Astrocyte (in vitro differentiated cells and primary cell): ENCODE data around the gene ATP1A2. TPM values are rescaled to one million over a fixed set of nuclear protein-coding genes. Genes with fewer than 3 reads are reported as not detected.

ENCODE experiments used
- DNase-seq: peaks from one replicate; pipeline ENCODE4 v3.0.0-alpha.2; 2010; ENCODE audit warnings: low read depth
- FAIRE-seq: peaks from 2 replicates; lab custom pipeline; 2011; peaks lifted over from hg19 to GRCh38; lab: Jason Lieb, UNC
- H2AFZ ChIP-seq: 2 replicates; pipeline ENCODE4 v1.6.0; 2012; ENCODE audit warnings: low read depth, low read length, inconsistent platforms
- H3K27ac ChIP-seq: 2 replicates; pipeline ENCODE4 v1.5.1; 2011; ENCODE audit warnings: low read depth, low read length, inconsistent platforms
- H3K27me3 ChIP-seq: 2 replicates; pipeline ENCODE4 v1.6.0; 2011; ENCODE audit warnings: low read length, inconsistent platforms; ENCODE audit not compliant: insufficient read depth
- H3K36me3 ChIP-seq: 2 replicates; pipeline ENCODE4 v1.5.1; 2011; ENCODE audit warnings: low read length, inconsistent platforms; ENCODE audit not compliant: insufficient read depth
- H3K4me1 ChIP-seq: 2 replicates; pipeline ENCODE4 v1.5.1; 2011; ENCODE audit warnings: low read length, inconsistent platforms; ENCODE audit not compliant: insufficient read depth
- H3K4me2 ChIP-seq: 2 replicates; pipeline ENCODE4 v1.6.0; 2012; ENCODE audit warnings: low read length, inconsistent platforms
- H3K4me3 ChIP-seq: 2 replicates; pipeline ENCODE4 v1.5.1; 2011; ENCODE audit warnings: low read depth, mild to moderate bottlenecking, low read length, inconsistent platforms; ENCODE audit not compliant: insufficient read depth
- H3K79me2 ChIP-seq: 2 replicates; pipeline ENCODE4 v1.6.0; 2012; ENCODE audit warnings: mild to moderate bottlenecking, low read length, inconsistent platforms; ENCODE audit not compliant: insufficient read depth
- H3K9ac ChIP-seq: 2 replicates; pipeline ENCODE4 v1.6.0; 2012; ENCODE audit warnings: mild to moderate bottlenecking, low read length, inconsistent platforms
- H3K9me3 ChIP-seq: 2 replicates; pipeline ENCODE4 v1.5.1; 2012; ENCODE audit warnings: low read depth, mild to moderate bottlenecking, low read length, inconsistent platforms; ENCODE audit not compliant: insufficient read depth
- H4K20me1 ChIP-seq: 2 replicates; pipeline ENCODE4 v1.6.0; 2012; ENCODE audit warnings: low read length, inconsistent platforms; ENCODE audit not compliant: insufficient read depth
- H3K27ac Mint-ChIP-seq: one replicate; pipeline ENCODE4 v1.8.0; 2021; ENCODE audit warnings: mild to moderate bottlenecking, mixed read lengths; ENCODE audit not compliant: unreplicated experiment
- H3K27me3 Mint-ChIP-seq: one replicate; pipeline ENCODE4 v1.8.0; 2021; ENCODE audit warnings: low read depth, mixed read lengths; ENCODE audit not compliant: unreplicated experiment
- H3K36me3 Mint-ChIP-seq: one replicate; pipeline ENCODE4 v1.8.0; 2021; ENCODE audit warnings: low read depth, mixed read lengths; ENCODE audit not compliant: unreplicated experiment
- H3K4me1 Mint-ChIP-seq: one replicate; pipeline ENCODE4 v1.8.0; 2021; ENCODE audit warnings: low read depth, mixed read lengths; ENCODE audit not compliant: unreplicated experiment
- H3K4me3 Mint-ChIP-seq: one replicate; pipeline ENCODE4 v1.8.0; 2021; ENCODE audit warnings: mild to moderate bottlenecking, moderate library complexity, mixed read lengths; ENCODE audit not compliant: unreplicated experiment
- H3K9me3 Mint-ChIP-seq: one replicate; pipeline ENCODE4 v1.8.0; 2021; ENCODE audit warnings: mild to moderate bottlenecking, mixed read lengths; ENCODE audit not compliant: unreplicated experiment
- CTCF ChIP-seq: IDR thresholded peaks from 2 replicates; pipeline ENCODE4 v1.5.1; 2011; ENCODE audit warnings: low read depth, mild to moderate bottlenecking, inconsistent platforms, low read length, moderate library complexity; ENCODE audit not compliant: insufficient read depth
- EZH2 ChIP-seq: IDR thresholded peaks from 2 replicates; pipeline ENCODE4 v1.6.1; 2012; ENCODE audit warnings: mild to moderate bottlenecking, low read length, inconsistent platforms; ENCODE audit not compliant: insufficient read depth
- total RNA-seq: library from RNA; stranded (reverse); gene quantifications from 2 replicates; pipeline ENCODE4 v1.2.1, GENCODE V29; 2021

ATP1A2 gene
- total RNA-seq, 1 donor from 2014 or later = 2.5 TPM

GRCh38 chr1:160112357-160112756 lies 3.2 kb upstream of the ATP1A2 start:
- H3K27me3 Mint-ChIP-seq = peaks cover 39% of the 10 kb centered on the region
- H3K36me3 ChIP-seq = no peaks in the 10 kb centered on the region
- no peaks in the 10 kb centered on the region for H3K9me3 ChIP-seq
- H3K36me3 Mint-ChIP-seq = no peaks in the 10 kb centered on the region
- TF ChIP-seq CTCF (no peak), EZH2 (no peak)
- H3K4me2 ChIP-seq = no peak overlapping the region
- H3K9ac ChIP-seq = no peak overlapping the region
- no peak overlapping the region for H2AFZ ChIP-seq
- H3K4me1 ChIP-seq = peaks cover 2% of the 10 kb centered on the region
- H3K4me3 Mint-ChIP-seq = no peak overlapping the region
- H3K27ac Mint-ChIP-seq = no peak overlapping the region
- no peak overlapping the region for H3K27ac ChIP-seq
- no peaks in the 10 kb centered on the region for H3K79me2 ChIP-seq
- H3K4me1 Mint-ChIP-seq = peaks cover 26% of the 10 kb centered on the region
- H4K20me1 ChIP-seq = no peaks in the 10 kb centered on the region
- H3K4me3 ChIP-seq = no peak overlapping the region
- H3K27me3 ChIP-seq = peaks cover 28% of the 10 kb centered on the region
- peak; percentile 26 for FAIRE-seq
- H3K9me3 Mint-ChIP-seq = peaks cover 2% of the 10 kb centered on the region
- no peak for DNase-seq

GRCh38 chr1:160113407-160113806 lies 2.2 kb upstream of the ATP1A2 start:
- Histone ChIP-seq H3K36me3 (no peaks in the 10 kb centered on the region), H3K27me3 (peaks cover 29% of the 10 kb centered on the region), H3K4me1 (peaks cover 2% of the 10 kb centered on the region), H3K9ac (no peak overlapping the region), H4K20me1 (no peaks in the 10 kb centered on the region), H3K4me3 (no peak overlapping the region), H3K9me3 (no peaks in the 10 kb centered on the region), H3K4me2 (no peak overlapping the region), H2AFZ (no peak overlapping the region), H3K79me2 (no peaks in the 10 kb centered on the region), H3K27ac (no peak overlapping the region)
- TF ChIP-seq EZH2 = no peak
- TF ChIP-seq CTCF = no peak
- H3K27me3 Mint-ChIP-seq = peaks cover 39% of the 10 kb centered on the region
- no peaks in the 10 kb centered on the region for H3K36me3 Mint-ChIP-seq
- DNase-seq = no peak
- peaks cover 33% of the 10 kb centered on the region for H3K4me1 Mint-ChIP-seq
- peaks cover 2% of the 10 kb centered on the region for H3K9me3 Mint-ChIP-seq
- H3K27ac Mint-ChIP-seq = no peak overlapping the region
- FAIRE-seq = no peak
- H3K4me3 Mint-ChIP-seq = no peak overlapping the region

GRCh38 chr1:160114085-160114484 lies 1.5 kb upstream of the ATP1A2 start:
- no peaks in the 10 kb centered on the region for H3K36me3 ChIP-seq
- no peak overlapping the region for H2AFZ ChIP-seq
- H3K9me3 ChIP-seq = no peaks in the 10 kb centered on the region
- Mint-ChIP-seq H3K4me1 (peaks cover 33% of the 10 kb centered on the region), H3K9me3 (peaks cover 2% of the 10 kb centered on the region), H3K27me3 (peaks cover 37% of the 10 kb centered on the region), H3K36me3 (no peaks in the 10 kb centered on the region), H3K27ac (no peak overlapping the region), H3K4me3 (peak overlapping the region; percentile 24)
- H3K9ac ChIP-seq = no peak overlapping the region
- H3K4me1 ChIP-seq = peaks cover 2% of the 10 kb centered on the region
- H4K20me1 ChIP-seq = no peaks in the 10 kb centered on the region
- TF ChIP-seq EZH2 = no peak
- TF ChIP-seq CTCF = no peak
- no peak for DNase-seq
- H3K79me2 ChIP-seq = no peaks in the 10 kb centered on the region
- H3K27ac ChIP-seq = no peak overlapping the region
- no peak overlapping the region for H3K4me2 ChIP-seq
- no peak overlapping the region for H3K4me3 ChIP-seq
- no peak for FAIRE-seq
- H3K27me3 ChIP-seq = peaks cover 29% of the 10 kb centered on the region
